Activated T-helper 1 cell treated with anti-CD3 and anti-CD28 coated beads, Interleukin-12 subunit alpha, Interleukin-12 subunit beta, Interleukin-2, Interleukin-4 antibody, amounts not matched to agents 30 ng/mL and 10 ng/mL and 1 ng/mL, durations not matched to agents 14 hours and 24 hours and 36 hours (primary cell): Measurements from ENCODE around the gene CHRFAM7A. TPM values are rescaled to one million over a fixed set of nuclear protein-coding genes. Genes with fewer than 3 reads are reported as not detected.
"Not testable (repeated sequence)": the region's sequence is repeated elsewhere in the genome, so short reads cannot be mapped to it uniquely, and the experiment has no call there.

Experiments
- DNase-seq: peaks from one replicate; pipeline ENCODE4 v3.0.0; 2021; ENCODE audit warnings: low spot score
- H3K27ac Mint-ChIP-seq: one replicate; pipeline ENCODE4 v1.8.0; 2021; ENCODE audit warnings: mild to moderate bottlenecking, mixed read lengths
- H3K27me3 Mint-ChIP-seq: one replicate; pipeline ENCODE4 v1.8.0; 2022; ENCODE audit warnings: mild to moderate bottlenecking, moderate library complexity, mixed read lengths; ENCODE audit not compliant: insufficient read depth
- H3K36me3 Mint-ChIP-seq: one replicate; pipeline ENCODE4 v1.8.0; 2021; ENCODE audit warnings: low read depth, mixed read lengths
- H3K4me1 Mint-ChIP-seq: one replicate; pipeline ENCODE4 v1.8.0; 2021; ENCODE audit warnings: low read depth, mixed read lengths
- H3K4me3 Mint-ChIP-seq: one replicate; pipeline ENCODE4 v1.8.0; 2021; ENCODE audit warnings: mild to moderate bottlenecking, moderate library complexity, mixed read lengths
- H3K9me3 Mint-ChIP-seq: one replicate; pipeline ENCODE4 v1.8.0; 2021; ENCODE audit warnings: mixed read lengths
- intact Hi-C: fragments of 100-400 bp; cut with micrococcal nuclease; formaldehyde crosslinking; loops from one replicate; pipeline ENCODE4 v1.15.1; 2024
- total RNA-seq: library from RNA; stranded (reverse); gene quantifications from 2 replicates; pipeline ENCODE4 v1.2.3, GENCODE V29; 2022

CHRFAM7A gene
- total RNA-seq, 1 donor from 2014 or later = not detected

DNA sequence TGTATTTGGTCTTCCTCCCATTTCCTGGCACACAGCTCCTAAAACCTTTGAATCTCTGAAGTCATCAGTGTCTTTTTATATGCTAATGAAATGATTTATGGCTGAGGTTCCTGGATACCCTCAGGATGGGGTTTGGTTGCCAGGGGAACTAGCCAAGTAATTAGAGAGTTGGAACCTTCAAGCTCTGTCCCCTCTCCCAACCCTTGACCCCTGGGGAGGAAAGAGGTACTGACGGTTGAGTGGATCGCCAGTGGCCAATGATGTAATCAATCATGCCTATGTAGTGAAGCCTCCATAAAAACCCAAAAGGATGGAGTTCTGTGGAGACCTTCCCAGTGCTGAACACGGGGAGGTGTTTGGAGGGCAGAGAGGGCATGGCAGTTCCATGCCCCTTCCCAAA is 25.1 kb downstream of the CHRFAM7A start:
- not testable (repeated sequence) for H3K4me3 Mint-ChIP-seq

DNA sequence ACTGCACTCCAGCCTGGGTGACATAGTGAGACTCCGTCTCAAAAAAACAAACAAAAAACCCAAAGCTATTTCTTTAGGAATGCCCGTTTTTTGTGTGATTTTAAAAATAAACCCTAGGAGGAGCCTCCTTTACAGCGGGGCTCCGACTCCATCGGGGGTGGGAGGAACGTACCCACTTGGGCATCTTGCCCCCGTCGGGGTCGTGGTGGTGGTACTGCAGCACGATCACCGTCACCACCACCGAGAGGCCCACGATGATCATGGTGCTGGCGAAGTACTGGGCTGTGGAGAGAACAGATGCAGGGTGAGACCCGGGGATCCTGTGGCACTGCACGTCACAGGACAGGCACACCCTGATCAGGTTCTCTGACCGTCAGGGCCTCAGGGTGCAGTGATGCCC is 26.1 kb downstream of the CHRFAM7A start:
- H3K27me3 Mint-ChIP-seq, H3K4me1 Mint-ChIP-seq, H3K27ac Mint-ChIP-seq, H3K9me3 Mint-ChIP-seq, H3K36me3 Mint-ChIP-seq, H3K4me3 Mint-ChIP-seq, DNase-seq, intact Hi-C loops: not testable (repeated sequence)

More for the DNA sequence above, 25.1 kb downstream of the CHRFAM7A start:
- H3K9me3 Mint-ChIP-seq, H3K27ac Mint-ChIP-seq, intact Hi-C loops, H3K4me1 Mint-ChIP-seq, DNase-seq, H3K36me3 Mint-ChIP-seq, H3K27me3 Mint-ChIP-seq: not testable (repeated sequence)

DNA sequence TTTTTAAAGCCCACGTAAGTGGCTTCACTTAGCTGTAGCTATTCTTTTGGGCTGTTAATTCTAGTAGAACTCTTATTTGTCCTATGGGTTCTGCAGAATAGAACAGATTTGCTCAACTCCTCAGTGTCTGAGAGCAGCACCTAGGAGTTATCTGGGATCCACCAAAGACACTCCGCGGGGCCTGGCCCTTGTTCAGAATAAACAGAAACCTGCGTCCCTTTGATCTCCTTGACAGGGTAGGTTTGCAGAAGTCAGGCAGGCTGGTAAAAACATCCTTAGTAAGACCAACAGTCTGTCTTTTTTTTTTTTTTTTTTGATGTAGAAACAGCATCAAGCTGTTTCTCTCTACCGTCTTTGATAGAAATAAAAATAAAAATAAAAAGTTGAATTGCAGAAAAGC is 31.9 kb downstream of the CHRFAM7A start:
- H3K36me3 Mint-ChIP-seq, DNase-seq, intact Hi-C loops, H3K27me3 Mint-ChIP-seq, H3K9me3 Mint-ChIP-seq, H3K27ac Mint-ChIP-seq, H3K4me1 Mint-ChIP-seq, H3K4me3 Mint-ChIP-seq: not testable (repeated sequence)

DNA sequence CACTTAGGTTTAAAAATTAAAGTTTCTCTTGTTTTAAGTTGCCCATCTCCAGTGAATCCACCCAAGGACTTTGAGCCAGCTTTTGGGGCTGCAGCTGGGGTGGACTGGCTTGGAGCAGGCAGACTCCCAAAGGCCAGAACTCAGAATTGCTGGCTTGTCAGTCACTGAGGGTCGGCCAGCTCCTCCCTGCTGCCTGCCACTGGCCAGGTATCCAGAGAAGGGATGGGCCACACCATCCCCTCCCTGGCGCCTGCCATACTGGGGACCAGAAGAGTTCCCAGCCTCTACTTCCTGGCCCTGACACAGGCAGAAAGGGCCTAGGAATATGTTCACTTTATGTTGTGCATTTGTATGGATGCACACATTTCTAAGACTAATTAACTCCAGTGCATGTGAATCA is 32.4 kb downstream of the CHRFAM7A start:
- H3K4me3 Mint-ChIP-seq, intact Hi-C loops, H3K36me3 Mint-ChIP-seq, DNase-seq, H3K4me1 Mint-ChIP-seq, H3K27ac Mint-ChIP-seq, H3K27me3 Mint-ChIP-seq, H3K9me3 Mint-ChIP-seq: not testable (repeated sequence)

DNA sequence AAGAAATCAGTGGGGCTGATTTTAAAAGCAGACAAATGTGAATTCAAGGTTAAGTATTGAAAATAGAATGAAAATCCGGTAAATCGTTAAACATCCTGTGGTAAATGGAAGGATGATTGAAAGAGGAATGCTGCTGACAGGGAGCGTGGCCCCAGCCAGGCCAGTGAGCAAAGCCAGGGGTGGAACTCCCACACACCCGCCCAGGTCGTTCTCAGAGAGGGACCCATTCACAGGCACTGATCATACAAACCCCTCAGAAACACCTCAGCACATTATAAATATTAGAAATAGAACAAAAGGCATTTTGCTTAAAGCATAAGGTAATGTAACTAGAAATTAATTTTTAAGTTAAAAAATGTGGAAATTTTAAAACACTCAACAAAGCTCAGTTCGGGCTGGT is 38.3 kb downstream of the CHRFAM7A start:
- H3K36me3 Mint-ChIP-seq, H3K4me1 Mint-ChIP-seq, intact Hi-C loops, DNase-seq, H3K27me3 Mint-ChIP-seq, H3K9me3 Mint-ChIP-seq, H3K4me3 Mint-ChIP-seq, H3K27ac Mint-ChIP-seq: not testable (repeated sequence)

DNA sequence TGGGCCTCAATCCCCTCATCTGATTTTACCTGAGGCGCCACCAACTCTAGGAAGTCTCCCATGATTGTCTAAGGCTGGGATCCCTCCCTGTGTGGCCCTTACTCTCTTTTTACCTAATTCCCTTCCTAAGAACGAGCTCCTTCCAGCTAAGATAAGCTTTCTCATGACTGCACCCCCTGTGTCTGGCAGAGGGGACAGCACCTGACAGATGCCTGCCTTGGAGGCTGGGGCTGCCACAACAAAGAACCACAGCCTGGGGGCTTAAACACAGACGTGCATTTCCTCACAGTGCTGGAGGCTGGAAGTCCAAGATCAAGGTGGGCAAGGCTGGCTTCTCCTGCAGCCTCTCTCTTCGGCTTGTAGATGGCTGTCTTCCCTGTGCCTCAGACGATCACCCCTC is 43.5 kb downstream of the CHRFAM7A start:
- H3K36me3 Mint-ChIP-seq, intact Hi-C loops, H3K4me1 Mint-ChIP-seq, H3K9me3 Mint-ChIP-seq, H3K4me3 Mint-ChIP-seq, DNase-seq, H3K27ac Mint-ChIP-seq, H3K27me3 Mint-ChIP-seq: not testable (repeated sequence)

DNA sequence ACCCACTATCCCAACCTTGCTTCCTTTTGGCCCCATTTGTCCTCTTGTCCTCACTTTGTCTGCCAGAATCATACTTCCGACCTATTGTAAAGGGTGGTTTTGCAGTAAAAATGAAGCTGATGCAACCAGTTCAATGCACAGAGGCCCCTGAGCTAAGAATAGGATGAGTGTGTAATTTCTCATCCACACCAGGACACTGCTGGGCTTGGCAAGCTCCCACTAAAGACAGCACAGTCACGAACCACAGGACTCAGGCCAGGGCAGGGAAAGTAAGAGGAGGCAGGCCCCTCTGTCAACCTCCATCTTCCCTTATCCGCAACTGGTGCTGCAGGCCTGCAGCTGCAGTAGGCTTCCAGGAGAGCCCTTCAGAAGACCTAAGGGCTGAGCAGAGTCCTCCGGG is 56.8 kb downstream of the CHRFAM7A start:
- H3K4me1 Mint-ChIP-seq, H3K36me3 Mint-ChIP-seq, H3K27ac Mint-ChIP-seq, DNase-seq, intact Hi-C loops, H3K27me3 Mint-ChIP-seq, H3K9me3 Mint-ChIP-seq, H3K4me3 Mint-ChIP-seq: not testable (repeated sequence)

DNA sequence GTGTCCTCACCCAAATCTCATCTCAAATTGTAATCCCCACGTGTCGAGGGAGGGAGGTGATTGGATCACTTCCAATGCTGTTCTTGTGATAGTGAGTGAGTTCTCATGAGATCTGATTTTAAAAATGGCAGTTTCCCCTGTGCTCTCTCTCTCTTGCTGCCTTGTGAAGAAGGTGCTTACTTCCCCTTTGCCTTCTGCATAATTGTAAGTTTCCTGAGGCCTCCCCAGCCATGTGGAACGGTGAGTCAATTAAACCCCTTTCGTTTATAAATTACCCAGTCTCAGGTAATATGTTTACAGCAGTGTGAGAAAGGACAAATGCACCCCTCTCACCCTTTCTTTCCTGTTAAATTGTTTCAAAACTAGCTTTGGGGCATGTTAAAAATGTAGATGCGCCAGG is 59.2 kb downstream of the CHRFAM7A start:
- H3K27me3 Mint-ChIP-seq, DNase-seq, H3K4me1 Mint-ChIP-seq, H3K4me3 Mint-ChIP-seq, H3K27ac Mint-ChIP-seq, H3K36me3 Mint-ChIP-seq, intact Hi-C loops, H3K9me3 Mint-ChIP-seq: not testable (repeated sequence)

DNA sequence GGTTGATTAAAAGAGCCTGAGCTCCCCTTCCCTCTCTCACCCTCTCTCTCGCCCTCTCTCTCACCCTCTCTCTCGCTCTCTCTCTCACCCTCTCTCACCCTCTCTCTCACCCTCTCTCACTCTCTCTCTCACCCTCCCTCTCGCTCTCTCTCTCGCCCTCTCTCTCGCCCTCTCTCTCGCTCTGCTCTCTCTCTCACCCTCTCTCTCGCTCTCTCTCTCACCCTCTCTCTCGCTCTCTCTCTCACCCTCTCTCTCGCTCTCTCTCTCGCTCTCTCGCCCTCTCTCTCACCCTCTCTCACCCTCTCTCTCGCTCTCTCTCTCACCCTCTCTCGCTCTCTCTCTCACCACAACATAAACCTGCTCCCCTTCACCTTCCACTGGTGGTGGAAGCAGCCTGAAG is 67.2 kb downstream of the CHRFAM7A start:
- H3K4me1 Mint-ChIP-seq, H3K9me3 Mint-ChIP-seq, H3K27ac Mint-ChIP-seq, intact Hi-C loops, H3K4me3 Mint-ChIP-seq, H3K36me3 Mint-ChIP-seq, H3K27me3 Mint-ChIP-seq, DNase-seq: not testable (repeated sequence)

DNA sequence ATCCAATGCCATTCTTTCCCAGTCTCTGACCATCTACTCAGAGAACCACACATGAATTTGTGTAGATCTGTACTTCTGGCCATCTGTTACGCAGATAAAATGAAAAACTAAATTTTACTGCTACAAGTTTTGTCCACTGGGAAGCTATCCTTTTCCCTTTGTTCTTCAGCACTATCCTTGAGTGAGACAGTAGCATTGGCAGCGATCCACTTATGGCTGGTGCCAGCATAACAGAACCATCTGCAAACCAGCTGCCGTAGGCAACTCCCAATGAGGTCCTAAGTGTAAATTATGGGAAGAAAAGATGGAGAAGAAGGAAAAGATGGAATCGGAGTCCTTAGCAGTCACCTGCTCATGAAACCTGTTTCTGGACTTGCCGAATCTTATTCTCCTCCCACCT is 72.3 kb downstream of the CHRFAM7A start:
- H3K4me1 Mint-ChIP-seq, H3K36me3 Mint-ChIP-seq, H3K27me3 Mint-ChIP-seq, H3K9me3 Mint-ChIP-seq, intact Hi-C loops, DNase-seq, H3K27ac Mint-ChIP-seq, H3K4me3 Mint-ChIP-seq: not testable (repeated sequence)

DNA sequence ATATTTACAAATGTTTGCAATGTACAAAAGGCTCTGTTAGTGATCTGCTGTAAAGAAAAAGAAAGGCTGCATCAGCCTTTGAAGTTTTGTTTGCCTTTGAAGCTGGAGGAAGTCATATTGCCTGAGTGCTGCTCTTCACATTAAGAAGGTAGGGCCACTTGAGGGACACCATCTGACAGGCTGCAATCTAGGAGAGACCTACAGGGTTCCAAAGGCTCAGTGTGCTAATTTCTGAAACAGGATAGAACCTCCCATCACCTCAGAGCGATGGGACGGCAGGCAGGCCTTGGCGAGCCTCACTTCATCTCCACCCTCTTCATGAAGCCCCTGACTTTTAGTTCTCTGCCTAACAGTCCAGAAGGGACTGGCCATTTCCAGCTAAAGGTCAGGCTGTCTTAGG is 77.6 kb downstream of the CHRFAM7A start:
- DNase-seq, H3K36me3 Mint-ChIP-seq, H3K27ac Mint-ChIP-seq, H3K4me1 Mint-ChIP-seq, intact Hi-C loops, H3K27me3 Mint-ChIP-seq, H3K9me3 Mint-ChIP-seq, H3K4me3 Mint-ChIP-seq: not testable (repeated sequence)

DNA sequence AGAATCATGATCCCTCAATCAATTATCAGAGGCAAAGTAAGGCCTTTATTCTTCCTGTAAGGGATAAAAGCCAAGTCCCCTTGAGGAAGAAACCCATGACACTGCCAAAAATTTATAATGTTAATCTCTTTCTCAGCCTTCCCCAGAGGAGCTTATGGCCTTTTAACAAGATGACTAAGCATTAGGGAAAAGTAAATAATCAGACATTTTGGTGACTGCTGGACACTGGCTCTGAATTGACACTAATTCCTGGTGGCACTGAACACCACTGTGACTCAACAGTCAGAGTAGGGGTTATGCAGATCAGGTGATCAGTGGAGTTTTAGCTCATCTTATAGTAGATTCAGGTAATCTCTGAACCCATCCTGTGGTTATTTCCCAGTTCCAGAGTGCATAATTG is 82.8 kb downstream of the CHRFAM7A start:
- H3K4me3 Mint-ChIP-seq, intact Hi-C loops, H3K36me3 Mint-ChIP-seq, H3K9me3 Mint-ChIP-seq, H3K4me1 Mint-ChIP-seq, H3K27ac Mint-ChIP-seq, H3K27me3 Mint-ChIP-seq, DNase-seq: not testable (repeated sequence)
